Neutrophil (primary cell): ENCODE measurements around the gene CLSTN2.

ENCODE experiments used
- H3K27ac ChIP-seq: fragments of 200-600 bp; sonication (generic); 2 replicates; pipeline ENCODE4 v1.5.1; 2016; ENCODE audit warnings: mild to moderate bottlenecking, moderate library complexity
- H3K27me3 ChIP-seq: fragments of 200-600 bp; sonication (generic); 2 replicates; pipeline ENCODE4 v1.6.0; 2016; ENCODE audit warnings: mild to moderate bottlenecking
- H3K36me3 ChIP-seq: fragments of 200-600 bp; sonication (generic); 2 replicates; pipeline ENCODE4 v1.5.1; 2017
- H3K4me1 ChIP-seq, 2 experiments: fragments of 200-600 bp in 1 of 2; sonication (generic) in 1 of 2; 1 replicate in 1 of 2; 2 replicates in 1 of 2; pipeline versions ENCODE4 v1.5.1 to v1.6.1; 2013 to 2016; ENCODE audit warnings: low read depth in 1 of 2, low read length in 1 of 2, mild to moderate bottlenecking in 1 of 2, moderate library complexity in 1 of 2; ENCODE audit not compliant: control insufficient read depth in 1 of 2, insufficient read depth in 1 of 2
- H3K4me3 ChIP-seq, 2 experiments: fragments of 200-600 bp in 1 of 2; sonication (generic) in 1 of 2; 1 replicate in 1 of 2; 2 replicates in 1 of 2; pipeline ENCODE4 v1.5.1; 2013 to 2016; ENCODE audit warnings: low read depth in 1 of 2, low read length in 1 of 2, mild to moderate bottlenecking in 1 of 2, moderate library complexity in 1 of 2
- H3K9me3 ChIP-seq: fragments of 200-600 bp; sonication (generic); 2 replicates; pipeline ENCODE4 v1.5.1; 2016
- CTCF ChIP-seq: fragments of 200-600 bp; sonication (generic); IDR thresholded peaks from 2 replicates; pipeline ENCODE4 v1.5.1; 2016; ENCODE audit warnings: antibody characterized with exemption

The CLSTN2 gene

DNA sequence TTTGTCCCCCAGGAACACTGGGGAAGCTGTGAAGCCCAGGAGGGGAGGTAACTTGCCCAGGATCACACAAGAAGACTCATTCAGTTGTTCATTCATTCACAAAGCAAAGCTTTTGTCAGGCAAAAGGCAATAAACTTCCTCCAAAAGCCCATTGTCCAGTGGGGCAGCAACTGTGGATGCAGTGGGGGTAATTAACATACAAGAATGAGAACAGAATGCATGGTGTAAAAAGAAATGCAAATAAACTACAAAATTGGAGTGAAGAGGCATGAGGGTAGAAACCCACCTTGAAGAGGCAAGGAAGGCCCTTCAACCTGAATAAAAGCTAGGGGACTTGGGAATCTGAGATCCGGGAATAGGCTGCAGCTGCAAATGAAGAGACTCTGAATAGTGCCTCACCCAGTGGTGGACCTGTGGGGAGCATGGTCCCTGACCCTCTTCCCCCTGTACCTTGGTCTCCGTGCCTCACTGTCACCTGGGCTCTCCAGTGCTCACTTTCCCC lies 363.6 kb downstream of the CLSTN2 start:
- H3K4me3 ChIP-seq: no peak overlapping the region
- H3K4me1 ChIP-seq: no peaks in the 10 kb centered on the region
- no peaks in the 10 kb centered on the region for H3K9me3 ChIP-seq
- no peak overlapping the region for H3K27ac ChIP-seq
- H3K27me3 ChIP-seq: no peaks in the 10 kb centered on the region
- H3K36me3 ChIP-seq: no peaks in the 10 kb centered on the region
- TF ChIP-seq CTCF: no peak

GRCh38 chr3:140303875-140304274 lies 368.9 kb downstream of the CLSTN2 start:
- Histone ChIP-seq H3K27me3 (no peaks in the 10 kb centered on the region), H3K27ac (no peak overlapping the region), H3K36me3 (no peaks in the 10 kb centered on the region), H3K9me3 (no peaks in the 10 kb centered on the region), H3K4me3 (no peak overlapping the region), H3K4me1 (no peaks in the 10 kb centered on the region)
- TF ChIP-seq CTCF: no peak

GRCh38 chr3:140308535-140308934 lies 373.6 kb downstream of the CLSTN2 start:
- Histone ChIP-seq H3K36me3 (no peaks in the 10 kb centered on the region), H3K4me1 (no peaks in the 10 kb centered on the region), H3K4me3 (no peak overlapping the region), H3K27ac (no peak overlapping the region), H3K9me3 (no peaks in the 10 kb centered on the region), H3K27me3 (no peaks in the 10 kb centered on the region)
- TF ChIP-seq CTCF: no peak

- no peaks in the 10 kb centered on the region for H3K36me3 ChIP-seq
Measured at GRCh38 chr3:140311428-140311827, 376.4 kb downstream of the CLSTN2 start.

DNA sequence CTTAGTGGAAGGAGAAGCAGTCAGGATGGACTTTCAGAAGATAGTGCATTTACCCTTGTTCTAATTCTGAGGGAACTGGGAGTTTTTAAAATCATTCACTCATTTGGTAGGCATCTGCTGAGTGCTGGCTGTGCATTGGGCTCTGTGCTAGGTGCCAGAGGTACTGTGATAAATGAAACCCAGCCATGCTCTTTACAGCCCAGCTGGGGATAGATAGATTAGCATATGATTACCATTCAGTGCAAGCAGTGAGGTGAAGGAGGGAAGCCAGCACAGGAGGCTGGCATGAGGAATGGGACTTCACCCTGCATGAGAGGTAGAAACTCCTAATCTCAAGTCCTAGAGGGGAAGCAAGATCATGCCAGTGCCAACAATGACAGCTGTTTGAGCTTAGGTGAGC lies 381.0 kb downstream of the CLSTN2 start:
- H3K4me1 ChIP-seq: no peaks in the 10 kb centered on the region
- H3K4me3 ChIP-seq: no peak overlapping the region
- H3K27ac ChIP-seq: no peak overlapping the region
- no peak for TF ChIP-seq CTCF
- H3K36me3 ChIP-seq: no peaks in the 10 kb centered on the region
- H3K27me3 ChIP-seq: no peaks in the 10 kb centered on the region
- H3K9me3 ChIP-seq: no peaks in the 10 kb centered on the region

More at GRCh38 chr3:140311428-140311827, 376.4 kb downstream of the CLSTN2 start:
- no peak for TF ChIP-seq CTCF
- Histone ChIP-seq H3K27ac (no peak overlapping the region), H3K27me3 (no peaks in the 10 kb centered on the region), H3K4me3 (no peak overlapping the region), H3K9me3 (no peaks in the 10 kb centered on the region), H3K4me1 (no peaks in the 10 kb centered on the region)

- no peaks in the 10 kb centered on the region for H3K36me3 ChIP-seq
- H3K27me3 ChIP-seq: no peaks in the 10 kb centered on the region
- no peaks in the 10 kb centered on the region for H3K4me1 ChIP-seq
- no peak for TF ChIP-seq CTCF
- no peak overlapping the region for H3K27ac ChIP-seq
- H3K4me3 ChIP-seq: no peak overlapping the region
- no peaks in the 10 kb centered on the region for H3K9me3 ChIP-seq
Measured at GRCh38 chr3:140316466-140316865, 381.5 kb downstream of the CLSTN2 start.
